K562 (cell line): ENCODE results near the gene PLA2G4D. TPM values are rescaled to one million over a fixed set of nuclear protein-coding genes. Genes with fewer than 3 reads are reported as not detected.

Source experiments
- ADNP ChIP-seq: fragments of 200-800 bp; sonication (Bioruptor generic); IDR thresholded peaks from 2 replicates; pipeline ENCODE4 v1.6.1; 2016; ENCODE audit warnings: missing genetic modification characterization, missing compliant biosample characterization
- ATF3 ChIP-seq, 2 experiments: fragments of 450-650 bp in 1 of 2; sonication (generic) in 1 of 2; formaldehyde crosslinking in 1 of 2; IDR thresholded peaks in 1 of 2; conservative IDR thresholded peaks in 1 of 2; 2 replicates each; pipeline versions ENCODE4 v1.6.1 to v1.8.1; 2016 to 2023; ENCODE audit warnings: mild to moderate bottlenecking in 2 of 2, moderate library complexity in 2 of 2, inconsistent platforms in 1 of 2, missing genetic modification reagents in 1 of 2
- CREB3L1 ChIP-seq: fragments of 450-650 bp; IDR thresholded peaks from 2 replicates; pipeline ENCODE4 v1.6.1; 2014; ENCODE audit warnings: low read depth, mild to moderate bottlenecking, moderate library complexity, borderline replicate concordance
- HES1 ChIP-seq: fragments of 450-650 bp; IDR thresholded peaks from 2 replicates; pipeline ENCODE4 v1.6.1; 2016; ENCODE audit warnings: low read depth, mild to moderate bottlenecking, moderate library complexity
- MAFG ChIP-seq: fragments of 450-650 bp; conservative IDR thresholded peaks from 2 replicates; pipeline ENCODE4 v1.6.1; 2016; ENCODE audit warnings: missing genetic modification characterization, missing compliant biosample characterization
- RFX1 ChIP-seq: fragments of 450-650 bp; IDR thresholded peaks from 2 replicates; pipeline ENCODE4 v1.6.1; 2016; ENCODE audit warnings: mild to moderate bottlenecking, moderate library complexity
- RNF2 ChIP-seq: sonication (generic); IDR thresholded peaks from 2 replicates; pipeline ENCODE4 v1.6.1; 2016
- SMC3 ChIP-seq: conservative IDR thresholded peaks from 2 replicates; pipeline ENCODE4 v1.6.1; 2011; ENCODE audit warnings: low read depth, low read length, improper control_type of control experiment; ENCODE audit not compliant: insufficient read depth
- ZBTB43 ChIP-seq: sonication (generic); formaldehyde crosslinking; IDR thresholded peaks from 2 replicates; pipeline ENCODE4 v1.8.0; 2023; ENCODE audit warnings: mild to moderate bottlenecking, missing genetic modification reagents
- ZNF398 ChIP-seq: fragments of 250-450 bp; sonication (Bioruptor Pico); IDR thresholded peaks from 2 replicates; pipeline ENCODE4 v1.8.0; 2021; ENCODE audit warnings: moderate library complexity, mild to moderate bottlenecking, inconsistent platforms
- ZNF407 ChIP-seq: fragments of 450-650 bp; IDR thresholded peaks from 2 replicates; pipeline ENCODE4 v1.6.1; 2016; ENCODE audit warnings: low read depth
- polyA plus RNA-seq, 8 experiments: library from polyadenylated mRNA; depleted of rRNA in 4 of 8; stranded (reverse) in 5 of 8; unstranded in 3 of 8; fragments of >200 nt; fragmentation: Nextera tagmentation in 2 of 8; fragmentation: Illumina TruSeq in 1 of 8; extraction: Ambion mirVana in 2 of 8; extraction: Trizol in 1 of 8; gene quantifications; 2 replicates each; pipeline versions ENCODE4 v1.2.1 to v1.2.3, GENCODE V29; 2011 to 2014; ENCODE audit warnings: inconsistent platforms in 1 of 8, missing spikeins in 1 of 8
- total RNA-seq, 7 experiments: library from RNA; depleted of rRNA in 6 of 7; stranded (reverse); fragments of >200 nt in 6 of 7; fragmentation: Illumina TruSeq in 2 of 7; extraction: Trizol in 2 of 7; gene quantifications; 2 replicates each; pipeline versions ENCODE4 v1.2.1 to v1.2.3, GENCODE V29; 2011 to 2021; ENCODE audit warnings: low replicate concordance in 1 of 7

The PLA2G4D gene
- total and polyA plus RNA-seq, 9 of the 15 experiments (the other 6 are each of a cell fraction or from before 2014, with no cell fraction given): 0.04 TPM; not detected in 8

- TF ChIP-seq ZBTB43 (CRISPR knock-in tag): no peak
- no peak for TF ChIP-seq ADNP (tag)
- TF ChIP-seq ZNF407: no peak
- TF ChIP-seq MAFG (tag): no peak
- no peak for TF ChIP-seq CREB3L1
- no peak for TF ChIP-seq HES1
- no peak for TF ChIP-seq RNF2
- TF ChIP-seq RFX1: peak; percentile 93
- TF ChIP-seq ZNF398 (CRISPR knock-in tag): no peak
- no peak for TF ChIP-seq ATF3 (IDR thresholded peaks at IDR 0.05)
- no peak for TF ChIP-seq ATF3 (CRISPR knock-in tag; conservative IDR thresholded peaks at IDR 0.05)
- peak; percentile 81; the same call in 1 of the 2 replicates for TF ChIP-seq SMC3
These were observed 34.5 kb downstream of the PLA2G4D start (continued) for GRCh38 chr15:42059661-42060476.
